Mammary epithelial cell (primary cell): ENCODE data around the gene CHEK1.

Experiments used
- EZH2 ChIP-seq: IDR thresholded peaks from 2 replicates; pipeline ENCODE4 v1.6.1; 2012; ENCODE audit warnings: low read length, inconsistent platforms, borderline replicate concordance
- TF ChIP-seq, protein P1 (sequence below), 2 donors: IDR thresholded peaks in 1 of 2; conservative IDR thresholded peaks in 1 of 2; 2 replicates each; pipeline ENCODE4 v1.5.1; 2011 to 2012; ENCODE audit warnings: inconsistent platforms in 2 of 2, low read length in 2 of 2, mild to moderate bottlenecking in 2 of 2, control low read depth in 1 of 2, low read depth in 1 of 2; ENCODE audit not compliant: insufficient read depth in 1 of 2; ENCODE audit errors: extremely low read depth in 1 of 2

DNA sequence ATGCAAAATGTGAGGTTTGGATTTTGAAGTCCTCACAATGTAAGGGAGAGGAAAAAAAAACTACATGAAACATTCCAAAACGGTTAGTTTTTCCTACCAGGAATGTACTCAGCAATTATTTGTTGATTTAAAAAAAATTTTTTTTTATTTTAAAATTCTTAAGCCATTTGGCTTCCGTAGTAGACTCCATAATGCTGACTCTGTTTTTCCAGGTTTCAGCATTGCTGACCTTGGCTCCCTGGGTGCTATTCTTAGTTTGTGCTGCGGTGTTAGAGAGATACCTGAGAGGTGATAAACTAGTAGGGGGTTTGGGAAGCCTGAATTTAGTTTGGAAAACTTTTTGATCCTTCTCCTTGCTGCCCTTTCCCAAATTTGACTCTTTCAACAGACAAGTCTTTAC lies 21.8 kb upstream of the CHEK1 start:
- TF ChIP-seq, protein P1, sequence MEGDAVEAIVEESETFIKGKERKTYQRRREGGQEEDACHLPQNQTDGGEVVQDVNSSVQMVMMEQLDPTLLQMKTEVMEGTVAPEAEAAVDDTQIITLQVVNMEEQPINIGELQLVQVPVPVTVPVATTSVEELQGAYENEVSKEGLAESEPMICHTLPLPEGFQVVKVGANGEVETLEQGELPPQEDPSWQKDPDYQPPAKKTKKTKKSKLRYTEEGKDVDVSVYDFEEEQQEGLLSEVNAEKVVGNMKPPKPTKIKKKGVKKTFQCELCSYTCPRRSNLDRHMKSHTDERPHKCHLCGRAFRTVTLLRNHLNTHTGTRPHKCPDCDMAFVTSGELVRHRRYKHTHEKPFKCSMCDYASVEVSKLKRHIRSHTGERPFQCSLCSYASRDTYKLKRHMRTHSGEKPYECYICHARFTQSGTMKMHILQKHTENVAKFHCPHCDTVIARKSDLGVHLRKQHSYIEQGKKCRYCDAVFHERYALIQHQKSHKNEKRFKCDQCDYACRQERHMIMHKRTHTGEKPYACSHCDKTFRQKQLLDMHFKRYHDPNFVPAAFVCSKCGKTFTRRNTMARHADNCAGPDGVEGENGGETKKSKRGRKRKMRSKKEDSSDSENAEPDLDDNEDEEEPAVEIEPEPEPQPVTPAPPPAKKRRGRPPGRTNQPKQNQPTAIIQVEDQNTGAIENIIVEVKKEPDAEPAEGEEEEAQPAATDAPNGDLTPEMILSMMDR (conservative IDR thresholded peaks at IDR 0.05 in 1 of 2, IDR thresholded peaks at IDR 0.05 in 1 of 2; ENCODE audit: extremely low read depth in 1 of 2, insufficient read depth in 1 of 2, low read depth in 1 of 2, low read length in 2 of 2): no peak
- TF ChIP-seq EZH2: no peak
